Endometrial microvascular endothelial cells (primary cell): Measurements from ENCODE around the gene ABAT. TPM values are rescaled to one million over a fixed set of nuclear protein-coding genes. Genes with fewer than 3 reads are reported as not detected.

Experiments used
- in situ Hi-C: cut with HindIII; loops from 2 replicates; pipeline ENCODE4 v1.10.0; 2017; ENCODE audit warnings: low sequenced_read_pairs, low pct_unique_long_range_greater_than_20kb; ENCODE audit errors: inconsistent ontology term
- total RNA-seq: library from RNA; depleted of rRNA; stranded (reverse); fragments of >200 nt; gene quantifications from one replicate; pipeline ENCODE4 v1.2.3, GENCODE V29; 2015; ENCODE audit errors: inconsistent ontology term

The ABAT gene
- total RNA-seq, 1 donor from 2014 or later, result 0.56 TPM

DNA sequence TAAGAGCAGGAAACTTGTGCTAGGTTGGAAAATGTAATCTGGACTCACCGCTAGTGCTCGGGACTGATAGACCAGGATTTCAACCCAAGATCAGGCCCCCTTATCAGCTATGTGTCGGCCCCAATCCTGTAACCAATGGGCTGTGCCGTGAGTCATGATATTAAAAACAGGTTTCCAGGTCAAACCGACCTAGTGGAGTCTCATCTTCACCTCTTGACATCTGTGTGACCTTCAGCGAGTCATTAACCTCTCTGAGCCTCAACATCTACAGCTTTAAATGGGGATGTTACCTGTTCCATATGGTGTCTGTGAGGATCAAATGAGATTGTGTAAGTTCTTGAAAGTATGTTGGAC lies 123.7 kb downstream of the ABAT start:
- in situ Hi-C loops, result no loop called here

DNA sequence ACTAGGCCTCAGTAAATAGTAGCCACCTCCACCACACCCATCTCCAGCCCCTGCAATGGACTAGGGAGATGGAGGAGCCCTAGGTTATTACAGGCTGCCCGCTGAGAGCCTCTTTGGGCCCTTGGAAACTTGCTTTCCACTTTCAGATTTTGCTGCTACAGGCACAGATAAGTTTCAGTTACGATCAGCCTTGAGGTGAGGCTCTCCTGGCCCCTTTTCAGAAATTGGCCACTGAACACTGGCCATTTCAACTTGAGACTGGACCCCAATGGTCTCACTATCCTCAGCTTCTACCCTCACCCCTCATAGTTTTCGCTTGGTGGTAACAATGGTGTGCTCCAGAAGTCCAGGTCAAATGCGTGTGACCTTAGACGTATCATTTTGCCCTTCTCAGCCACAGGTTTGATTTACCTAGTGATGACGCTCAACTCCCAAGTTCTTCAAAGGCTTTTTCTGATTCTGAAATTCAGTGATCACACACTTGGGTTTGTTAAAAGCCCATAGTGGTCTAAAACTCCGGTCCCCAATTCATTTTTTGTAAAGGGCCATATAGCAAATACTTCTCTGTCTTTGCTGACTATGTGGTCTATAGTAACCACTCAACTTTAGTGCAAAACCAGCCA lies 124.2 kb downstream of the ABAT start:
- in situ Hi-C loops, result no loop called here

DNA sequence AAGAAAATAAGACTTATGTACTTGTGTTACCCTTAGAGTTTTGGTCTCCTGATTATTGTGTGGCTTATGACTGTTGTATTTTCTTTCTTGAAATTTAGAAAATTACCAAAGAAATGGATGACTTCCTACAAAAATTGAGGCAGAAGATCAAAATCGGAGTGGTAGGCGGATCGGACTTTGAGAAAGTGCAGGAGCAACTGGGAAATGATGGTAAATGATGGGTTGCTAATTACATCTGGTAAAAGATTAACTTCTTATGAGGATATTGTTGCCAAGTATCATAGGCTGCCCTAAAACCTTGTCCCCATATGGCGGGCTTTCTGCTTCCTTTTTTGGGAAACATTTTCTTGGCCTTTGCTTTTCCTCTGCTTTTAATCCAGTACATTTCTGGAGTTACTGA lies 127.3 kb downstream of the ABAT start:
- in situ Hi-C loops, result loop anchor here (10.0 kb wide), 1 partner anchor 53 kb away; no protein-coding TSS in a partner anchor

DNA sequence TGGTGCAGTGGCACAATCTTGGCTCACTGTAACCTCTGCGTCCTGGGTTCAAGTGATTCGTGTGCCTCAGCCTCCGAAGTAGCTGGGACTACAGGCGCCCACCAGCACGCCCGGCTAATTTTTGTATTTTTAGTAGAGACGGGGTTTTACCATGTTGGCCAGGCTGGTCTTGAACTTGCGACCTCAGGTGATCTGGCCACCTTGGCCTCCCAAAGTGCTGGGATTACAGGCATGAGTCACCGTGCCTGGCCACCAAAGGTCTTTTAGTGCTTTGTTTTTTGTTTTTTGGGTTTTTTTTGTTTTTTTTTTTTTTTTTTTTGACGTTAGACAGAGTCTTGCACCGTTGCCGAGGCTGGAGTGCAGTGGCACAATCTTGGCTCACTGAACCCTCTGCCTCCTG lies 129.3 kb downstream of the ABAT start:
- in situ Hi-C loops, result loop anchor here (10.0 kb wide), 1 partner anchor 51 kb away; no protein-coding TSS in a partner anchor

DNA sequence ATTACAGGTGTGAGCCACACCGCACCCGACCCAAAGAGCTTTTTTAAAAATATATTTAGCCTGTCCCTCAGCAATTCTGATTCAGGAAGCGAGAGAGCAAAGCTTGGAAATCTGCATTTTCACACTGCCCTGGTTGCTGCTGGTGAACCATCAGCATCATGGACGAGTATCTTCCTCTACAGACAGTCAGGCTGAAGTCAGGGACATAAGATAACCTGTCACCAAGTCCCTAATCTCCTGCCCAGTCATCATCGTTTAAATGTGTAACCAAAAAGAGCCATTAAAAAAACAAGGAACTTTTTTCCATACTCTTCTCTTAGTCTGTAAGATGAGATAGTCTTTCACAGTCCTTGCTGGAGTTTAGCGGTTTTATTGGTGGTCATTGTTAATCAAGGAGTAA lies 129.9 kb downstream of the ABAT start:
- in situ Hi-C loops, result loop anchor here (10.0 kb wide), 1 partner anchor 50 kb away; no protein-coding TSS in a partner anchor

DNA sequence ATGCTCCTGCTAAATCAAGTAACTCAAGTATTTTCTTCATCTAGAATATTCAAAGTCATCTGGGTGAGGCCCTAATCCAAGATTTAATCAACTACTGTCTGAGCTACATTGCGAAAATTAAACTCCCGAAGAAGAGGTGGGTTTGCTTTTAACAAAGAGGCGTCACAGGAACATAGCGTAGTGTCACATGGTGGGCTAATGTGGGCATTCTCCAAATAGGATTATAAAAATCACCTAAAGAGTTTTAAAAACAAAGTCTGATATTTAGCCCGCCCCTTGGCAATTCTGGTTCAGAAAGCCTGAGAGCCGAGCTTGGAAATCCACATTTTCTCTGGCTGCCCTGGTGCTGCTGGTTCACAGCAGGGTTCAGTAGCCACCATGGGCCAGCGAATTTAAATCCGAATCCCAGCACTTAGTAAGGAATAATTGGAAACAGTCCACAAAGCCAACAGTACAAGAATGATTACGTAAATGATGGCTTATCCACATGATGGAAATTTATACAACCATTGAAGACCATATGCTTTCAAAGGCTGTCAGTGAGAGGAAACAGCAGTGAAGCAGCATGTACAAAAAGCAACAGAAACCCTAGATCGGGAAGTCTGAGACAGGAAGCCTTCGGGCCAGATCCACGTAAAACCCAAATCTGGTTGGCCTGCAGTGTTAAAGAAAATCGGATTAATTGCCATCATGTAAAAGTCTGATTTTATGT lies 132.0 kb downstream of the ABAT start:
- in situ Hi-C loops, result loop anchor here (10.0 kb wide), 1 partner anchor 48 kb away; no protein-coding TSS in a partner anchor

DNA sequence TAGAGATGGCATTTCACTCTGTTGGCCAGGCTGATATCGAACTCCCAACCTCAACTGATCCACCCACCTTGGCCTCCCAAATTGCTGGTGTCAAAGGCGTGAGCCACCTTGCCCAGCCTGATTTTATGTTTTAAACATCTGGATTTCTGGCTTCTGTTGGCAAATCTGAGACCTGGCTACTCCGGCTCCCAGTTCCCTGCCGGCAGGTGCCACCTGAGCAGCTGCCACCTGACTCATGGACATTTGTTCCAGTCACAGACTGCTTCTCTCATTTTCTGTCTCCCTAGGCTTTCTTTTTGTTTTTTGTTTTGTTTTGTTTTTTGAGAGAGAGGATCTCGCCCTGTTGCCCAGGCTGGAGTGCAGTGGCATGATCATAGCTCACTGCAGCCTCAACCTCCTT lies 132.8 kb downstream of the ABAT start:
- in situ Hi-C loops, result loop anchor here (10.0 kb wide), 1 partner anchor 48 kb away; no protein-coding TSS in a partner anchor

DNA sequence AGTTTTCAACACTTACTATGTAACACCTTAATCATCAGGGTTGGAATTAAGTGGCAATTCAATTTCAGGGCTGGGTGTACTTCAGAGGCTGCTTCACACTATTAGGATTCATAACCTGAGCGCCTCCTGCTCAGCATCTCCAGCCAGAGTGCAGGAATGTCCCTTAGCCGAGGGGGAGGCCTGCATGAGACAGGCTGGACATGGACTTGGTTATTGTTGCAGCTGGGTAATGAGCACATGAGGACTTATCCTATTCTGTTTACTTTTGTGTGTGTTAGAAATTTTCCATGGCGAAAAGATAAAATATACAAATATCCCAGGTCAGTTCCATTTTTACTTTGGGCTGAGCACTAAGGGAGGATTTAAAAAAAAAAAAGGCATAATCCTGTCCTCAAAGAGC lies 133.6 kb downstream of the ABAT start:
- in situ Hi-C loops, result loop anchor here (10.0 kb wide), 1 partner anchor 47 kb away; no protein-coding TSS in a partner anchor

DNA sequence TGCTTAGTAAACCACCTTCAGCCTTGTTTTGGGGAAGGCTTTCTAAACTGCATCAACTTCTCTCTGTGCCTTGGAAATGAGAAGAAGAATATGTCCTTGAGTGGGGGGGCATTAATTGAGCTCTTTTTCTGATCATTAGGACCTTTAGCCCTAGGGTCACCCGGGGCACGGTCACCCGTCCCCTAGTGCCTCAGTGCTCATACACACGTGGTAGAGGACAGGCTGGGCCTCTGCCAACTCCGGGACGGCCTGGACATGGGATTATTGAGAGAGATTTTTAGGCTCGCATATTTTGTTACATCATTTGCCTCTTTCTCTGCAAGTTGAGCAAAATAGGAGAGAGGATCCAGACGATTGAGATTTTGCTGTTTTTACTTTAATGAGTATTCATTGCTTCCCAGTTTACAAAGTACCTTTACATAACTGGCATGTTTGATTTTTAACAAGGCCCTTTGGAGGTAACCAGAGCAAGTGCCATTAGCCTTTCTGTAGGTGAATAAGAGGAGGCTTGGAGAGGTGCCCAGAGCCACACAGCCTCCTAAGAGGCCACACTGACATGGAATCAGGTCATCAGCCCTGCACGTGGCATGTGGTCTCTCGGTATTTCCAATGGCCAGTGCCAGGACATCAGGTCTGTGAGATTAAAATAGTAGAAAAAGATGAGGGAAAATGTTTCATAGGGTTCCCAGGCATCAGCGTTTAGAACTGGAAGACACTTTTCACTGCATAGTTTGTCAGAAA lies 134.4 kb downstream of the ABAT start:
- in situ Hi-C loops, result loop anchor here (10.0 kb wide), 1 partner anchor 46 kb away; no protein-coding TSS in a partner anchor

DNA sequence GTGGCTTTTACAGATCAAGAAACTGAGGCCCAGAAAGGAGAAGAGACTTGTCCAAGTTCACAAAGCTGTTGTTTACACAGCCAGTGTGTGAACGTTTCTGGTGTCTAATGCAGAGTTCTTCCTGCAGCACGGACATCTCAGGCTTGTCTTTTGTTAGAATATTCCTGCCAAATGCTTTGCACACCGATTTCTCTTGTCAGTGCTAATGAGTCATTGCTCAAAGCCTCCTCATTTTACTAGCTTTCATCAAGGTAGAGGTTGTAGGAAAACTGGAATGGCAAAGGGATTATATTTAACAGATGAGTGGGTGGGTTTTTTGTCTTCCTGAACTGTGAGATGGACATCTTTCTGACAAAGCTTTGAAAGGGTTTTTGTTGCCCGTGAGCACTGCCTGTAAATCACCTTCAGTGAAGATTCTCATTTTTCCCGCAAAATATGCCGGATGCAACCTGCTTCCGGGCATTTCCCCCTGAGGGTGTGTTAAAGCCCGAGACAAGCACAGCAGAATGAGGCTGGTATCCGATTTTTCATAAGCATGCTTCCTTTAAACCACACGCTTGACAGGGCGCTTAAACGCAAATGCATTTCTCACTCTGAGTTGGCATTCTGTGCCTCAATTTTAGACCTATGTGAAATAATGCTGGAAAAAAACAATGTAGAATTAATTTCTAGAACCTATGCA lies 137.9 kb downstream of the ABAT start:
- in situ Hi-C loops, result no loop called here

DNA sequence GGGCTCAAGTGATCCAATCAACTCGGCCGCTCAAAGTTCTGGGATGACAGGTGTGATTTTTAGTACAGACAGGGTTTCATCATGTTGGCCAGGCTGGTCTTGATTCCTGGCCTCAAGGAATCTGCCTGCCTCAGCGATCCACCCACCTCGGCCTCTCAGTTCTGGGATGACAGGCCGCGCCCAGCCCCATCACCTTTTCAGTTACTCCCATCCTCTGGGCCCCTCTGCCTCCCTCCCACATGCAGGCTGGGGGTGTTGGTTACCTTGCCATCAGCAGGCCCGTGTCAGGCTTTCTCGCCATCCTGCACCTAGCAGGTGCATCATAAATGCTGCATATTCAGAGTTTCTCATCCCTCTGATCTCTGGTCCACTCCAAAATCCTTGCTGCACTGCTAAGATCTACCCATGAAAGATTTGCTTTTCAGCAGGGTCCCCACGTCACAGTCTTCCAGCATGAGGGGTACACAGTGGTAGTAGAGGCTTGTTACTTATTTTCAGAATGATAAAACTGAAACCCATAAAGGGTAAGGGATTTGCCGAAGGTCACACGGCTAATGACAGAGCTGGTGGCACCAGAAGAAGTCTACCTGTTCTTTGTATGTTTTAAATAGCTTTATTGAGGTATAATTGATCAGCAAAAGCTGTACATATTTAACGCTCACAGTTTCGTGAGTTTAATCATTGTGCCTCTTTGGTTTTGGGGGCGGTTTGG lies 139.8 kb downstream of the ABAT start:
- in situ Hi-C loops, result no loop called here

DNA sequence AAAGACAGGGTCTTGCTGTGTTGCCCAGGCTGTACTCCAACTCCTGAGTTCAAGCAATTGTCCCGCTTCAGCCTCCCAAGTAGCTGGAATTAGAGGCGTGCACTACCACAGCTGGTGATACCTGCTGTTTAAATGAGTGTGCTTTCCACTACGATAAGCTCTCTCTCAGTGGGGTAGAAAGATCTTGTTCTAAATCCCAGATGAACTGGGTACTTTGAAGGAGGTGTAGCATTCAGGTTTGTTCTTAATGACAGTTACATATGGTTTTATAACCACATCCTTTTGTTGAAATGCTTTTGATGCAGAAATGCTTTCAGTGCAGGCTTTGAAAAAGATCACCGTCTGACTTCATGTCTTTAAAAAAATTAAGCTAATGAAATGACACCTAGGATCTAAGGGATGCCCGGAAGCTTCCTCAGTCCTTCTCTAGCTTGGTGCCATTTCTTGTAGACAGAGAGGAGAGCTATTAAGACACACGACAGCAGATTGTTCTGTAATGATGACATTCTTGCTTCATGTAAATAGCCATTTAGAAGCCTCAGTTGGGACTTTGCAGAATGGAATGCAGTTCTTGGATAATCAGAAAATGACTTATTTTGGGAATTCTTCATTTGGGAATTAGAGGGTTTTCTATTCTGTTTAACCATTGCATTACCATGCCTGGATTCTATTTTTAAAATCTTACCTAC lies 142.7 kb downstream of the ABAT start:
- in situ Hi-C loops, result no loop called here

DNA sequence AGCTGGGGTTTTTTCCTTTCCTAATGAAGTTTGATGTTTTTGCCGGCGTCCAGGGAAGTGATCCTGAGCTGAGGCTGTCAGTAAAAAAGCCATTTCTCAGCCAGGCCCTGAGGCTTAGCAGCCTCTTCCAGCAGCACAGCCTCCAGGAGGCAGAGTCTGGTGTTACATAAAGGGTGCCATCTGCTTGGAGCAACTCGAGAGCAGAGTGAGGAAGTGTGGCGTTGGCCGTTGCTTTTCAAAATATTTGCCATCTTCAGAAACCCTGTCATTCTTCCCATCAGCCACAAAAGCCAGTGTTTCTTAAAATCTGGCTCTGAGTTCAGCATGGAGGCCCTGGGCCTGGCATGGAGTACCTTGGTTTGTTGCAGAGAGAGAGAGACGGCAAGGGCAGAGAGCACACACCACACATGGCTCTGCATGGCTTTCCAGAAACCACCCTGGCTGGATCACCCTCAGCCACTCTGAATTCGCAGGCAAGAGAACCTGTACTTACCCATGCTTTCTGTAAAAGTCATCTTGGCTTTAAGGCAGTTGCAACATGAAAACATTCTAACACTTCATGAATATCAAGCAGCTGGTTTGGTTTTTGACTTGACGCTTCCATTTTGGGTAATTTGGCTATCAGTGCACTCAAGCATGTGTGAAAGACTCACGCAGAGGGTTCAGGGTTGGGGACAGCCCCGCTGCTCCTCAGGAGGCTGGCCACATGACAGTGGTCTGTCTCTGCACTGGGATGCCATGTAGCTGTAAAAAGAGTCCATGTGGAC lies 144.3 kb downstream of the ABAT start:
- in situ Hi-C loops, result no loop called here

DNA sequence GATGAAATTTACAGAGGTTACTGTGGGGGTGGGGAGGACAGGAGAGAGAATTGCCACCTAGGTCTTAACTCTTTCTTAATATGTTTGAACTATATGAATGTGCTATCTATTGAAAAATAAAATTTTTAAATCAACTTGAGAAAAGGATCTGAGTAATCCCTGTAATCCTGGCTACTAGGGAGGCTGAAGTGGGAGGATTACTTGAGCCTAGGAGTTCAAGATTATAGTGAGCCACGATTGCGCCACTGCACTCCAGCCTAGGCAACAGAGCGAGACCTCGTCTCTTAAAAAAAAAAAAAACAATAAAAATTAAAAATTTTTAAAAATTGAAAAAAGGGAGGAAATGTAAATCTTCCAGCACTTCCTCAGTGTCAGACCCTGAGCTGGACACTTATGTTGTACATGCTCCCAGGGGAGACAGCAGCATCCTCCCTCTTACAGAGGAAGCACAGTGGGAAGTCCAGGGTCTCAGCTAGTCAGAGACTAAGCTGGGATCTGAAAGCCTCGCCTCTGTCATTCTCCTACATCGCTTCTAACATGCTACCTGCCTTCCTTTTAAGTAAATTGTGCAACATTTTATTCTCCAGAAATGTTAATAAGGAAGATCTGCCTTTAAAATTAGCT lies 145.1 kb downstream of the ABAT start:
- in situ Hi-C loops, result no loop called here

DNA sequence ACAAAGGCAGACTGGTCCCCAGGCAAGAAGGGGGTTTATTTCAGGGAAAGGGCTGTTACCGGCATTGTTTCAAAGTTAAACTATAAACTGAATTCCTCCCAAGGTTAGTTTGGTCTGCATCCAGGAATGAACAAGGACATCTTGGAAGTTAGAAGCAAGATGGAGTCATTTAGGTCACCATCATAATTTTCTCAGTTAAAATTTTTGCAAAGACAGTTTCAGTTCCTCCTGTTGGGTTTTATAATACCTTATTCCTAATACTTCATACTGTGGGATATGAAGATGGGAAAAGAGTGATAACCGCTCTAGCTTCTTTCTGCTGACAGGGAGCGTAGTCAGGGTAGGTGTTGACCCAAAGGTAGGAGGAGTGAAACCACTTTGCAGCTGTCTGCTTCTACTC lies 148.0 kb downstream of the ABAT start:
- in situ Hi-C loops, result no loop called here

DNA sequence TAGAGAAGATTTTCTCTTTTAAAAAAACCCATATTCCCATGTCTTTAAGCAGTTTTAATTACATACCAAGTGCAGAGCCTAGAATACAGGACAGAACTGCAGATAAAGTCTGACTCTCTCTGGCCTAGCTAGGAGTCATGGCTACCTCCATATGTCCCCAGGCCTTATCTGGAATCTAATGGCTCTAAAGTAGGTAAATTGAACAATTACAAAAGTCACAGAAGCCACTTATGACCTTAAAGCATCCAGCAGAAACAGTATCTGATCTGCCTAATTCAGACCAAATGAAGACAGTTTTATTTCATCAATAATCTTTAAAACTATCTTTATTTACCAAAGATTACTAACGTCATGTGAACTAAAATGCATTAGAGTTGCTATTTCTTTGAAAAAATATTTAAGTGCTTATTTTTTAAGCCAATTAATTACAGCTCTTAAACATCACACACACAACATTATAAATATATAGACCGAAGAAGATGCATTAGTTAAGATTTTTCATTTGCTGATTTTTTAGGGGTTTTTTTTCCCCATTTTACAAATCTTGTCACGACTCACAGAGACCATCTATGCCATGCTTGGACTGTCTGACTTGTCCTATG lies 152.0 kb downstream of the ABAT start:
- in situ Hi-C loops, result no loop called here
